ENCODE results near the gene TRIM5. TPM values are rescaled to one million over a fixed set of nuclear protein-coding genes. Genes with fewer than 3 reads are reported as not detected.

TRIM5 gene
- total and polyA plus RNA-seq, 10 of the 15 experiments (the other 5 are each of a cell fraction or from before 2014, with no cell fraction given), result 20.0 to 59.7 (median 31.8) TPM

- TF ChIP-seq E4F1 (IDR thresholded peaks at IDR 0.05; ENCODE audit: borderline replicate concordance, partially characterized antibody) (no peak), SKIL (IDR thresholded peaks at IDR 0.05; ENCODE audit: low read depth, poor library complexity, severe bottlenecking) (peak; percentile 83), MAX (IDR thresholded peaks at IDR 0.05; ENCODE audit: low read depth, low read length) (no peak), E2F8 (IDR thresholded peaks at IDR 0.05; ENCODE audit: low read depth, partially characterized antibody) (no peak), POU2F2 (IDR thresholded peaks at IDR 0.05; ENCODE audit: borderline replicate concordance, low read depth, low read length) (peak; percentile 87; the same call in 2 of the 3 replicates), PRDM15 (CRISPR knock-in tag; IDR thresholded peaks at IDR 0.05) (no peak), YBX1 (IDR thresholded peaks at IDR 0.05) (no peak), ZNF274 (IDR thresholded peaks at IDR 0.05; ENCODE audit: insufficient read depth, insufficient read length) (no peak), CHD2 (IDR thresholded peaks at IDR 0.05; ENCODE audit: borderline replicate concordance, low read depth, low read length) (no peak), IRF3 (IDR thresholded peaks at IDR 0.05) (no peak), RBBP5 (conservative IDR thresholded peaks at IDR 0.05) (no peak), GABPA (IDR thresholded peaks at IDR 0.05; ENCODE audit: low read depth) (no peak), MYB (IDR thresholded peaks at IDR 0.05; ENCODE audit: borderline replicate concordance, low read depth, low read length) (no peak), NFIC (IDR thresholded peaks at IDR 0.05; ENCODE audit: low read depth, low read length) (peak; percentile 56; the same call in 1 of the 2 replicates)
Observed at GRCh38 chr11:5631969-5632635, 52.8 kb downstream of the TRIM5 start (continued).
